ENCODE results near the gene GFI1B. TPM values are rescaled to one million over a fixed set of nuclear protein-coding genes. Genes with fewer than 3 reads are reported as not detected.

GFI1B gene
- total and polyA plus RNA-seq, 2 of the 13 experiments (the other 11 are each of a cell fraction or from before 2014, with no cell fraction given): 0.15 to 0.51 TPM

DNA sequence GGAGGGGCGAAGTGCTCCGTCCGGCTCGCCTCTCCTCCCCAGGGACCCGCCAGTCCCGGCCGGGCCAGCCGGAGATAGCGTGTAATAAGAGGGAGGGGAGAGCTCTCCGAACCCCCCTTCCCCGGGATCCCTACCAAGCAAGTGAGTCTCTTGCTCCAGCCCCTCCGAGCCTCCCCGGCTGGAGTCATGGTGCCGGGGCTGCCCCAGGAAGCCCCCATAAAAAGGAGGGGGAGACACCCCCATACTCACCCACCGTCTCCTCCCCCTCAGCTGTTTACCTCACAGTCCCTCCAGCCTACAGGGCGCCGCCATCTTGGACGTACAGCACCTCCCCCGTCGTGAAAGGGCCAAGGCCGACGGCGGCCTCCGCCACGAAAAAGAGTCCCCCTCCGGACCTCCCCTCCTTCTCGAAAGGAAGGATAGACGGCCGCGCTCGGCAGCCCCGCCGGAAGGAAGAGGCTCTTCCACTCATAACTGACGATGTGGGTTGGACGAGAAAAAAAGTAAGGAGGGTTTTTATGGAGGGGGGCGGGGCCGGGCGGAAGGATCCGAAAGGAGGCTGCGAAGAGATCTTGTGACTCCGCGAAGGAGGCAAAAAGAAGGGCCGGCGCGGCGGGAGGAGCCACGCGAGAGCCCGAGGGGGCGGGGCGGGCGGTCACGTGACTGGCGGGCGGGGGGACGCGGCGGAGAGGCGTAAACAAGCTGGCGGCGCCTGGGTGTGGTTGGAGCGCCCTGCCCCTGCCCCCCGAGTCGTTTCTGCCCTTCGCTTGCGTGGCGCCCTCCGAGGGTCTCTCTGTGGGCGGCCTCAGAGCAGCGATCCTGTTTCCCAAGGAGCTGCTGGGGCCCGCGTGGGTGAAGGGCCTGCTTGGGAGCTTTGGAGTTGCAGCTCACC, 34.0 kb upstream of the GFI1B start, which contains the start of gene TSC1 (continued):
- TF ChIP-seq, protein P1, sequence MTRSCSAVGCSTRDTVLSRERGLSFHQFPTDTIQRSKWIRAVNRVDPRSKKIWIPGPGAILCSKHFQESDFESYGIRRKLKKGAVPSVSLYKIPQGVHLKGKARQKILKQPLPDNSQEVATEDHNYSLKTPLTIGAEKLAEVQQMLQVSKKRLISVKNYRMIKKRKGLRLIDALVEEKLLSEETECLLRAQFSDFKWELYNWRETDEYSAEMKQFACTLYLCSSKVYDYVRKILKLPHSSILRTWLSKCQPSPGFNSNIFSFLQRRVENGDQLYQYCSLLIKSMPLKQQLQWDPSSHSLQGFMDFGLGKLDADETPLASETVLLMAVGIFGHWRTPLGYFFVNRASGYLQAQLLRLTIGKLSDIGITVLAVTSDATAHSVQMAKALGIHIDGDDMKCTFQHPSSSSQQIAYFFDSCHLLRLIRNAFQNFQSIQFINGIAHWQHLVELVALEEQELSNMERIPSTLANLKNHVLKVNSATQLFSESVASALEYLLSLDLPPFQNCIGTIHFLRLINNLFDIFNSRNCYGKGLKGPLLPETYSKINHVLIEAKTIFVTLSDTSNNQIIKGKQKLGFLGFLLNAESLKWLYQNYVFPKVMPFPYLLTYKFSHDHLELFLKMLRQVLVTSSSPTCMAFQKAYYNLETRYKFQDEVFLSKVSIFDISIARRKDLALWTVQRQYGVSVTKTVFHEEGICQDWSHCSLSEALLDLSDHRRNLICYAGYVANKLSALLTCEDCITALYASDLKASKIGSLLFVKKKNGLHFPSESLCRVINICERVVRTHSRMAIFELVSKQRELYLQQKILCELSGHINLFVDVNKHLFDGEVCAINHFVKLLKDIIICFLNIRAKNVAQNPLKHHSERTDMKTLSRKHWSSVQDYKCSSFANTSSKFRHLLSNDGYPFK (CRISPR knock-in tag; IDR thresholded peaks at IDR 0.05; ENCODE audit: borderline replicate concordance): peak; percentile 95
- TF ChIP-seq ZFP37 (CRISPR knock-in tag; IDR thresholded peaks at IDR 0.05; ENCODE audit: borderline replicate concordance): 0 out of 2 replicates have a peak, but pooled peaks have one; percentile 44
- peak; percentile 93 for TF ChIP-seq SRY (CRISPR knock-in tag; IDR thresholded peaks at IDR 0.05)
- TF ChIP-seq, protein P2, sequence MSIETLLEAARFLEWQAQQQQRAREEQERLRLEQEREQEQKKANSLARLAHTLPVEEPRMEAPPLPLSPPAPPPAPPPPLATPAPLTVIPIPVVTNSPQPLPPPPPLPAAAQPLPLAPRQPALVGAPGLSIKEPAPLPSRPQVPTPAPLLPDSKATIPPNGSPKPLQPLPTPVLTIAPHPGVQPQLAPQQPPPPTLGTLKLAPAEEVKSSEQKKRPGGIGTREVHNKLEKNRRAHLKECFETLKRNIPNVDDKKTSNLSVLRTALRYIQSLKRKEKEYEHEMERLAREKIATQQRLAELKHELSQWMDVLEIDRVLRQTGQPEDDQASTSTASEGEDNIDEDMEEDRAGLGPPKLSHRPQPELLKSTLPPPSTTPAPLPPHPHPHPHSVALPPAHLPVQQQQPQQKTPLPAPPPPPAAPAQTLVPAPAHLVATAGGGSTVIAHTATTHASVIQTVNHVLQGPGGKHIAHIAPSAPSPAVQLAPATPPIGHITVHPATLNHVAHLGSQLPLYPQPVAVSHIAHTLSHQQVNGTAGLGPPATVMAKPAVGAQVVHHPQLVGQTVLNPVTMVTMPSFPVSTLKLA (IDR thresholded peaks at IDR 0.05): peak; percentile 24; the same call in 1 of the 2 replicates
- TF ChIP-seq RFX5 (IDR thresholded peaks at IDR 0.05; ENCODE audit: low read depth, low read length): peak; percentile 38; the same call in 1 of the 2 replicates
- TF ChIP-seq, protein P3, sequence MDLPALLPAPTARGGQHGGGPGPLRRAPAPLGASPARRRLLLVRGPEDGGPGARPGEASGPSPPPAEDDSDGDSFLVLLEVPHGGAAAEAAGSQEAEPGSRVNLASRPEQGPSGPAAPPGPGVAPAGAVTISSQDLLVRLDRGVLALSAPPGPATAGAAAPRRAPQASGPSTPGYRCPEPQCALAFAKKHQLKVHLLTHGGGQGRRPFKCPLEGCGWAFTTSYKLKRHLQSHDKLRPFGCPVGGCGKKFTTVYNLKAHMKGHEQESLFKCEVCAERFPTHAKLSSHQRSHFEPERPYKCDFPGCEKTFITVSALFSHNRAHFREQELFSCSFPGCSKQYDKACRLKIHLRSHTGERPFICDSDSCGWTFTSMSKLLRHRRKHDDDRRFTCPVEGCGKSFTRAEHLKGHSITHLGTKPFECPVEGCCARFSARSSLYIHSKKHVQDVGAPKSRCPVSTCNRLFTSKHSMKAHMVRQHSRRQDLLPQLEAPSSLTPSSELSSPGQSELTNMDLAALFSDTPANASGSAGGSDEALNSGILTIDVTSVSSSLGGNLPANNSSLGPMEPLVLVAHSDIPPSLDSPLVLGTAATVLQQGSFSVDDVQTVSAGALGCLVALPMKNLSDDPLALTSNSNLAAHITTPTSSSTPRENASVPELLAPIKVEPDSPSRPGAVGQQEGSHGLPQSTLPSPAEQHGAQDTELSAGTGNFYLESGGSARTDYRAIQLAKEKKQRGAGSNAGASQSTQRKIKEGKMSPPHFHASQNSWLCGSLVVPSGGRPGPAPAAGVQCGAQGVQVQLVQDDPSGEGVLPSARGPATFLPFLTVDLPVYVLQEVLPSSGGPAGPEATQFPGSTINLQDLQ (CRISPR knock-in tag; IDR thresholded peaks at IDR 0.05): no peak
- no peak for TF ChIP-seq RNF219 (CRISPR knock-in tag; IDR thresholded peaks at IDR 0.05)
- TF ChIP-seq ZNF629 (CRISPR knock-in tag; conservative IDR thresholded peaks at IDR 0.05): no peak
- peak; percentile 47; the same call in 1 of the 2 replicates for TF ChIP-seq ATF7-NPFF (CRISPR knock-in tag; IDR thresholded peaks at IDR 0.05; ENCODE audit: low read depth)
- TF ChIP-seq THAP8 (CRISPR knock-in tag; IDR thresholded peaks at IDR 0.05; ENCODE audit: borderline replicate concordance): no peak
- peak; percentile 89 for TF ChIP-seq SP1 (IDR thresholded peaks at IDR 0.05)
- TF ChIP-seq SP1 (CRISPR knock-in tag; IDR thresholded peaks at IDR 0.05): peak; percentile 99
- no peak for TF ChIP-seq HNRNPUL1 (IDR thresholded peaks at IDR 0.05; ENCODE audit: low read depth, low read length)
- TF ChIP-seq ZNF557 (CRISPR knock-in tag; IDR thresholded peaks at IDR 0.05): peak; percentile 50; the same call in 1 of the 2 replicates
- 0 out of 2 replicates have a peak, but pooled peaks have one; percentile 47 for TF ChIP-seq FIP1L1 (IDR thresholded peaks at IDR 0.05; ENCODE audit: borderline replicate concordance, insufficient read depth, low read depth, low read length)
- TF ChIP-seq PHF5A (CRISPR knock-in tag; IDR thresholded peaks at IDR 0.05; ENCODE audit: low read depth, unreplicated experiment): no peak

Measured in HepG2 (cell line).